ENCODE data around the gene LDAH. TPM values are rescaled to one million over a fixed set of nuclear protein-coding genes. Genes with fewer than 3 reads are reported as not detected.

The LDAH gene
- total RNA-seq, 1 donor, result 17.4 TPM

DNA sequence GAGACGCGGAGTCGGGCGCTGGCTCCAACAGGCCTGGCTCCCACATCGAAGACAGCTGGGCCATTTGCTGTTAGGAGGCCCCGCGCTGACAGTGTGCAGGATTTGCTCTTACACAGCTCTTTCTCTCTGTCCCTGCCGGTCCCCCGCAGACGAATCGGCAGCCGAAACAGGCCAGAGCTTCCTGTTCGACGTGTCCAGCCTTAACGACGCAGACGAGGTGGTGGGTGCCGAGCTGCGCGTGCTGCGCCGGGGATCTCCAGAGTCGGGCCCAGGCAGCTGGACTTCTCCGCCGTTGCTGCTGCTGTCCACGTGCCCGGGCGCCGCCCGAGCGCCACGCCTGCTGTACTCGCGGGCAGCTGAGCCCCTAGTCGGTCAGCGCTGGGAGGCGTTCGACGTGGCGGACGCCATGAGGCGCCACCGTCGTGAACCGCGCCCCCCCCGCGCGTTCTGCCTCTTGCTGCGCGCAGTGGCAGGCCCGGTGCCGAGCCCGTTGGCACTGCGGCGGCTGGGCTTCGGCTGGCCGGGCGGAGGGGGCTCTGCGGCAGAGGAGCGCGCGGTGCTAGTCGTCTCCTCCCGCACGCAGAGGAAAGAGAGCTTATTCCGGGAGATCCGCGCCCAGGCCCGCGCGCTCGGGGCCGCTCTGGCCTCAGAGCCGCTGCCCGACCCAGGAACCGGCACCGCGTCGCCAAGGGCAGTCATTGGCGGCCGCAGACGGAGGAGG, 152.4 kb downstream of the LDAH start:
- Histone ChIP-seq H3K4me1 (ENCODE audit: insufficient read depth, low read length) (peaks cover 9% of the 10 kb centered on the region), H3K79me2 (ENCODE audit: insufficient read depth, low read length) (no peaks in the 10 kb centered on the region), H3K27me3 (ENCODE audit: insufficient read depth, low read length) (peaks cover 81% of the 10 kb centered on the region), H4K20me1 (ENCODE audit: insufficient read depth, low read length) (no peaks in the 10 kb centered on the region), H3K4me2 (ENCODE audit: insufficient read depth, low read length) (no peak overlapping the region), H3K36me3 (ENCODE audit: insufficient read depth, low read length) (no peaks in the 10 kb centered on the region), H3K27ac (ENCODE audit: low read depth, low read length) (no peak overlapping the region), H3K9me3 (ENCODE audit: low read depth, low read length) (no peaks in the 10 kb centered on the region), H2AFZ (ENCODE audit: low read length) (no peak overlapping the region), H3K4me3 (ENCODE audit: insufficient read depth, low read length) (no peak overlapping the region)
- TF ChIP-seq, protein P1, sequence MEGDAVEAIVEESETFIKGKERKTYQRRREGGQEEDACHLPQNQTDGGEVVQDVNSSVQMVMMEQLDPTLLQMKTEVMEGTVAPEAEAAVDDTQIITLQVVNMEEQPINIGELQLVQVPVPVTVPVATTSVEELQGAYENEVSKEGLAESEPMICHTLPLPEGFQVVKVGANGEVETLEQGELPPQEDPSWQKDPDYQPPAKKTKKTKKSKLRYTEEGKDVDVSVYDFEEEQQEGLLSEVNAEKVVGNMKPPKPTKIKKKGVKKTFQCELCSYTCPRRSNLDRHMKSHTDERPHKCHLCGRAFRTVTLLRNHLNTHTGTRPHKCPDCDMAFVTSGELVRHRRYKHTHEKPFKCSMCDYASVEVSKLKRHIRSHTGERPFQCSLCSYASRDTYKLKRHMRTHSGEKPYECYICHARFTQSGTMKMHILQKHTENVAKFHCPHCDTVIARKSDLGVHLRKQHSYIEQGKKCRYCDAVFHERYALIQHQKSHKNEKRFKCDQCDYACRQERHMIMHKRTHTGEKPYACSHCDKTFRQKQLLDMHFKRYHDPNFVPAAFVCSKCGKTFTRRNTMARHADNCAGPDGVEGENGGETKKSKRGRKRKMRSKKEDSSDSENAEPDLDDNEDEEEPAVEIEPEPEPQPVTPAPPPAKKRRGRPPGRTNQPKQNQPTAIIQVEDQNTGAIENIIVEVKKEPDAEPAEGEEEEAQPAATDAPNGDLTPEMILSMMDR (IDR thresholded peaks at IDR 0.05; ENCODE audit: extremely low read depth, low read depth, low read length), result no peak
- peak; percentile 71 for DNase-seq (ENCODE audit: insufficient read length, low spot score, missing footprints)

DNA sequence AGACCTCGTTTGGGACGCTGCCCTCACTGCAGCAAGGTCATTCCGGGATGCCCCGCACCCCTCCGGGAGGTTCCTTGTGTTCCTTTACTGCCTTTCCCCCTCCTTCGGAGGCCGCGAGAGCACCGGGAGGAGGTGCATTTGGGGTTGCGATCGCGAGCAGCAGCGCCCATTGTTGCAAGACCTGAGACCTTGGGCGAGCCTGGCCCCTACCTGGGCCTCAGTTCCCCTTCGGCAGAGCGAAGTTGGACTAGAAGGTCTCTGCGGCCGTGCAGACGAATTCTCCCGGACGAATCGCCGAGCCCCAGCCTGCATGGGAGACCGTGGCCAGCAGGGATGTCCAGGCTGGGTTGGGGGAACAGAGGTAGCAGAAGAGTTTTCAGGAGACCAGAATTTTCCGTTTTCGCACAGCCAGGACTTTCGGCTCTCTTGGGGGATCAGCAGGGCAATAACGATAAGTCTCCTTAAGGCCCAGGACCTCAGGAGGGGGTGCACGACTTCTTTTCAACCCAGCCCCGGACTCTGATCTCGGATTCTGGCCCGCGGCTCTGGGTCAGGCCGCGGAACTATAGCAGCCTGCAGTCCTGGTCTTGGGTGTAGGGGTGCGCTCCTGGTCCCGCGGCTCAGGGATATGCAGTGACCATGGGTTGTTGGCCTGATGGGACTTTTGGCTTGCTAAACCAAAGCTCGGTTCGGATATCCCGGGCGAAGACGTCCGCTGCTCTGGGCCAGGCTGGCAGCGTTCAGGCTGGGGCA, 153.2 kb downstream of the LDAH start:
- H3K27ac ChIP-seq (ENCODE audit: low read depth, low read length), result no peak overlapping the region
- H3K4me1 ChIP-seq (ENCODE audit: insufficient read depth, low read length), result peaks cover 1% of the 10 kb centered on the region
- no peak overlapping the region for H3K4me2 ChIP-seq (ENCODE audit: insufficient read depth, low read length)
- H3K9me3 ChIP-seq (ENCODE audit: low read depth, low read length), result no peaks in the 10 kb centered on the region
- H3K27me3 ChIP-seq (ENCODE audit: insufficient read depth, low read length), result peaks cover 88% of the 10 kb centered on the region
- H3K4me3 ChIP-seq (ENCODE audit: insufficient read depth, low read length), result no peak overlapping the region
- peak; percentile 84 for DNase-seq (ENCODE audit: insufficient read length, low spot score, missing footprints)
- no peak overlapping the region for H2AFZ ChIP-seq (ENCODE audit: low read length)
- no peaks in the 10 kb centered on the region for H4K20me1 ChIP-seq (ENCODE audit: insufficient read depth, low read length)
- TF ChIP-seq, protein P1 (IDR thresholded peaks at IDR 0.05; ENCODE audit: extremely low read depth, low read depth, low read length), result no peak
- no peaks in the 10 kb centered on the region for H3K79me2 ChIP-seq (ENCODE audit: insufficient read depth, low read length)
- H3K36me3 ChIP-seq (ENCODE audit: insufficient read depth, low read length), result no peaks in the 10 kb centered on the region

- Histone ChIP-seq H4K20me1 (ENCODE audit: insufficient read depth, low read length) (no peaks in the 10 kb centered on the region), H3K79me2 (ENCODE audit: insufficient read depth, low read length) (no peaks in the 10 kb centered on the region), H3K36me3 (ENCODE audit: insufficient read depth, low read length) (no peaks in the 10 kb centered on the region), H2AFZ (ENCODE audit: low read length) (no peak overlapping the region), H3K4me2 (ENCODE audit: insufficient read depth, low read length) (no peak overlapping the region), H3K9me3 (ENCODE audit: low read depth, low read length) (no peaks in the 10 kb centered on the region), H3K4me1 (ENCODE audit: insufficient read depth, low read length) (no peaks in the 10 kb centered on the region), H3K27me3 (ENCODE audit: insufficient read depth, low read length) (peaks cover 95% of the 10 kb centered on the region), H3K4me3 (ENCODE audit: insufficient read depth, low read length) (no peak overlapping the region), H3K27ac (ENCODE audit: low read depth, low read length) (no peak overlapping the region)
- TF ChIP-seq, protein P1 (IDR thresholded peaks at IDR 0.05; ENCODE audit: extremely low read depth, low read depth, low read length), result no peak
- peak; percentile 86 for DNase-seq (ENCODE audit: insufficient read length, low spot score, missing footprints)
Observed at GRCh38 chr2:20668871-20669475, 153.9 kb downstream of the LDAH start.

- TF ChIP-seq, protein P1 (IDR thresholded peaks at IDR 0.05; ENCODE audit: extremely low read depth, low read depth, low read length), result no peak
- no peaks in the 10 kb centered on the region for H3K9me3 ChIP-seq (ENCODE audit: low read depth, low read length)
- no peak overlapping the region for H3K4me2 ChIP-seq (ENCODE audit: insufficient read depth, low read length)
- no peak overlapping the region for H3K27ac ChIP-seq (ENCODE audit: low read depth, low read length)
- no peaks in the 10 kb centered on the region for H4K20me1 ChIP-seq (ENCODE audit: insufficient read depth, low read length)
- no peaks in the 10 kb centered on the region for H3K36me3 ChIP-seq (ENCODE audit: insufficient read depth, low read length)
- no peaks in the 10 kb centered on the region for H3K4me1 ChIP-seq (ENCODE audit: insufficient read depth, low read length)
- peaks cover 95% of the 10 kb centered on the region for H3K27me3 ChIP-seq (ENCODE audit: insufficient read depth, low read length)
- H3K79me2 ChIP-seq (ENCODE audit: insufficient read depth, low read length), result no peaks in the 10 kb centered on the region
- no peak overlapping the region for H3K4me3 ChIP-seq (ENCODE audit: insufficient read depth, low read length)
- peak; percentile 68 for DNase-seq (ENCODE audit: insufficient read length, low spot score, missing footprints)
- no peak overlapping the region for H2AFZ ChIP-seq (ENCODE audit: low read length)
Observed at GRCh38 chr2:20668451-20668850, 154.4 kb downstream of the LDAH start.
